ENCODE measurements around the gene DUSP22.

- TF ChIP-seq CTCF (IDR thresholded peaks at IDR 0.05) (no peak), REST (IDR thresholded peaks at IDR 0.05; ENCODE audit: insufficient read depth in 1 of 2, low read depth in 2 of 2, low read length in 1 of 2) (no peak), POLR2AphosphoS5 (IDR thresholded peaks at IDR 0.05; ENCODE audit: low read depth, low read length) (no peak), SIN3A (IDR thresholded peaks at IDR 0.05; ENCODE audit: borderline replicate concordance, insufficient read depth, low read depth, low read length) (no peak)
Observed at GRCh38 chr6:303263-303662, 11.0 kb downstream of the DUSP22 start.
